Mucosa of descending colon (tissue), 3 donors: Measurements from ENCODE around the gene NEK10. TPM values are rescaled to one million over a fixed set of nuclear protein-coding genes. Genes with fewer than 3 reads are reported as not detected.

Experiments
- ATAC-seq: fragments of 200-7000 bp; cut with Tn5 transposase; one replicate; pipeline ENCODE4 v1.9.1; 2020; ENCODE audit warnings: mild to moderate bottlenecking, moderate library complexity
- DNase-seq, 3 donors: peaks; one replicate each; pipeline ENCODE4 v3.0.0-alpha.2; 2020
- H3K36me3 ChIP-seq: fragments of 200-600 bp; one replicate; pipeline ENCODE4 v1.8.0; 2021; ENCODE audit warnings: low read depth, mild to moderate bottlenecking
- H3K4me1 ChIP-seq: fragments of 200-600 bp; one replicate; pipeline ENCODE4 v1.8.0; 2021; ENCODE audit warnings: low read depth, mild to moderate bottlenecking
- H3K4me3 ChIP-seq: fragments of 200-600 bp; one replicate; pipeline ENCODE4 v1.8.0; 2021; ENCODE audit warnings: mild to moderate bottlenecking
- H3K9me3 ChIP-seq: fragments of 200-600 bp; one replicate; pipeline ENCODE4 v1.8.0; 2021; ENCODE audit warnings: mild to moderate bottlenecking
- CTCF ChIP-seq: fragments of 200-600 bp; IDR thresholded peaks from one replicate; pipeline ENCODE4 v1.8.0; 2022; ENCODE audit warnings: antibody characterized with exemption, mild to moderate bottlenecking
- intact Hi-C, 2 donors: fragments of 100-400 bp; cut with DNase I in 1 of 2; cut with micrococcal nuclease in 1 of 2; formaldehyde crosslinking; loops; one replicate each; pipeline versions ENCODE4 v1.11.0 to v1.11.1; 2022; cut with DNase I, micrococcal nuclease
- total RNA-seq, 3 donors: library from RNA; stranded (reverse); fragmentation: NEBNext Ultra II Directional in 2 of 3; extraction: Animal tissue kit (Norgen Biotek cat#: 25700) in 2 of 3; gene quantifications; one replicate each; pipeline versions ENCODE4 v1.2.1 to v1.2.4, GENCODE V29; 2021 to 2023
- donor health status: DM: no; HTN: no; CAD: no; lungs with moderate emphysema.
- donor health status: DM: no; HTN: no; CAD: no.
- donor health status: DM: no; HTN: yes; CAD: no.

Gene NEK10
- total RNA-seq, 3 donors from 2014 or later, result 1.1 to 6.5 (median 1.4) TPM

- no peak overlapping the region for H3K4me3 ChIP-seq
- intact Hi-C loops, result no loop called here
- ATAC-seq (peak; percentile 53), DNase-seq (peak in 2 of 3 donors; percentile 52 to 63)
- H3K36me3 ChIP-seq, result no peaks in the 10 kb centered on the region
- TF ChIP-seq CTCF, result no peak
- peaks cover 10% of the 10 kb centered on the region for H3K4me1 ChIP-seq
- no peaks in the 10 kb centered on the region for H3K9me3 ChIP-seq
These were observed 280.1 kb downstream of the NEK10 start for GRCh38 chr3:27089068-27089467.

- Histone ChIP-seq H3K9me3 (no peaks in the 10 kb centered on the region), H3K4me3 (no peak overlapping the region), H3K4me1 (peaks cover 10% of the 10 kb centered on the region), H3K36me3 (no peaks in the 10 kb centered on the region)
- intact Hi-C loops, result no loop called here
- ATAC-seq (no peak), DNase-seq (no peak)
- no peak for TF ChIP-seq CTCF
These were observed 283.1 kb downstream of the NEK10 start for GRCh38 chr3:27085829-27086730.

- ATAC-seq (no peak), DNase-seq (no peak)
- H3K4me1 ChIP-seq, result no peaks in the 10 kb centered on the region
- H3K36me3 ChIP-seq, result no peaks in the 10 kb centered on the region
- no peak overlapping the region for H3K4me3 ChIP-seq
- H3K9me3 ChIP-seq, result no peaks in the 10 kb centered on the region
- intact Hi-C loops, result no loop called here
- no peak for TF ChIP-seq CTCF
These were observed 287.1 kb downstream of the NEK10 start for GRCh38 chr3:27081992-27082607.

GRCh38 chr3:27081566-27081965 is 287.6 kb downstream of the NEK10 start:
- Histone ChIP-seq H3K4me1 (no peaks in the 10 kb centered on the region), H3K4me3 (no peak overlapping the region), H3K36me3 (no peaks in the 10 kb centered on the region), H3K9me3 (no peaks in the 10 kb centered on the region)
- no peak for TF ChIP-seq CTCF
- intact Hi-C loops, result no loop called here
- ATAC-seq, result no peak
- no peak for DNase-seq

GRCh38 chr3:27080258-27080525 is 289.0 kb downstream of the NEK10 start:
- H3K36me3 ChIP-seq, result no peaks in the 10 kb centered on the region
- intact Hi-C loops, result no loop called here
- DNase-seq, result no peak
- no peak overlapping the region for H3K4me3 ChIP-seq
- H3K9me3 ChIP-seq, result no peaks in the 10 kb centered on the region
- no peak for TF ChIP-seq CTCF
- ATAC-seq, result no peak
- no peaks in the 10 kb centered on the region for H3K4me1 ChIP-seq
